IPS-15b (cell line): ENCODE measurements around the gene TMEM184B.
A peak's percentile ranks its signal among the peaks of the same experiment; 100 is the strongest.

Experiments
- H3K27me3 ChIP-seq: one replicate; pipeline ENCODE4 v1.6.1; 2013; ENCODE audit warnings: low read length; ENCODE audit not compliant: control insufficient read depth, insufficient read depth
- H3K36me3 ChIP-seq: one replicate; pipeline ENCODE4 v1.6.1; 2013; ENCODE audit warnings: low read length; ENCODE audit not compliant: control insufficient read depth, insufficient read depth
- H3K4me1 ChIP-seq: one replicate; pipeline ENCODE4 v1.6.1; 2013; ENCODE audit warnings: mild to moderate bottlenecking, low read length; ENCODE audit not compliant: control insufficient read depth, insufficient read depth
- H3K4me3 ChIP-seq: one replicate; pipeline ENCODE4 v1.5.1; 2013; ENCODE audit warnings: low read depth, low read length
- H3K9ac ChIP-seq: one replicate; pipeline ENCODE4 v1.6.1; 2013; ENCODE audit warnings: low read depth, mild to moderate bottlenecking, low read length
- H3K9me3 ChIP-seq: one replicate; pipeline ENCODE4 v1.6.1; 2013; ENCODE audit warnings: mild to moderate bottlenecking, low read length; ENCODE audit not compliant: control insufficient read depth, insufficient read depth

Gene TMEM184B

GRCh38 chr22:38250643-38251340, 22.0 kb downstream of the TMEM184B start:
- Histone ChIP-seq H3K36me3 (peaks cover 22% of the 10 kb centered on the region), H3K9me3 (no peaks in the 10 kb centered on the region), H3K4me3 (no peak overlapping the region), H3K4me1 (no peaks in the 10 kb centered on the region), H3K27me3 (no peaks in the 10 kb centered on the region), H3K9ac (no peak overlapping the region)

DNA sequence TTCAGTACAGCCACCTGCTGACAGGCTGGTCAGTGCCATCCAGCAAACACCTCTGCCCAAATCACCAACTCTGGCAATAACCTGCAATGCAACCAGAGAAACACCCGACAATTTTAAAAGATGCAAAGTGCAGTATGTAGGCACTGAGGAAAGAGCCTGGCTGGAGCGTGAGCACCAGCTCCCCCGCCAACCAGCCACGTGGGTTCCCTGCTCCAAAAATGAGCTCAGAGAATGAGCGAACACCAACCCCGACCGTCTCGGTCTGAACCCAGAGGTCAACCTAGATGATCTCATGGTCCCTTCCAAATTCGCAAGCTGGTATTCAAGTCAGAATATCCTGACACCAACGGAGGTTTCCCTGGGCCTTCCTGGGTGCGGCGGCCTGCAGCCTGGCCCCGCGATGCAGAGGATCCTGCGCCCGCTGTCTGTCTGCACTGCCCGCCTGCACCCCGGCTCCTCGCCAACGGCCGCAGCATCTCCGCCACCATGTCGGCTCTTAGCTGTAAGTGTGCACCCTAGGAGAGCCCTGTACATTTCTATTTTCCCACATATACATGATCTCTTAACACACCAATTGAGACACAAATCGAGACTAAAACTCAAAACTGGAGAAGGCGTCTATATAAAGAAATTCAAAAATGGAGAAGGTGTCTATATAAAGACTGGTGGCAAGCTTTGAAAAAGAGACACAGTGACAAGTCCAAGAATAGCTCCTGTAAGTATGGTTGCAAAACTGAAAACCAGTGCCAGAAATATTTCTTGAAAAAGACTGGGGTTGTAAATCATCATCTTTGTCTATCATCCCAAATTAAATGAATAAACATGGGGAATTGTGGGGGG, 22.8 kb downstream of the TMEM184B start:
- Histone ChIP-seq H3K9ac (no peak overlapping the region), H3K9me3 (no peaks in the 10 kb centered on the region), H3K4me3 (no peak overlapping the region), H3K36me3 (peaks cover 24% of the 10 kb centered on the region), H3K27me3 (no peaks in the 10 kb centered on the region), H3K4me1 (no peaks in the 10 kb centered on the region)

DNA sequence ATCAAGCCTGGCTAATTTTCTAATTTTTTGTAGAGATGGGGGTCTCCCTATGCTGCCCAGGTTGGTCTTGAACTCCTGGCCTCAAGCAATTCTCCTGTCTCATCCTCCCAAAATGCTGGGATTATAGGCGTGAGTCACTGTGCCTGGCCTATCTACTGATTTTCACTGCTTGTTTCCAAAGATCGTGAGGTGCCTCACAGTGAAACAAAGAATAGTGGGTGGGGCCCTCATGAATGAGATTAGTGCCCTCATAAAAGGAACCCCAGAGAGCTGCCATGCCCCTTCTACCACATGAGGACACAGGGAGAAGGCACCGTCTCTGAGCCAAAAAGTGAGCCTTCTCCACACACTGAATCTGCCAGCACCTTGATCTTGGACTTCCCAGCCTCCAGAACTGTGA, 23.5 kb downstream of the TMEM184B start:
- Histone ChIP-seq H3K4me1 (no peaks in the 10 kb centered on the region), H3K4me3 (no peak overlapping the region), H3K9ac (no peak overlapping the region), H3K27me3 (no peaks in the 10 kb centered on the region), H3K36me3 (peaks cover 29% of the 10 kb centered on the region), H3K9me3 (no peaks in the 10 kb centered on the region)

DNA sequence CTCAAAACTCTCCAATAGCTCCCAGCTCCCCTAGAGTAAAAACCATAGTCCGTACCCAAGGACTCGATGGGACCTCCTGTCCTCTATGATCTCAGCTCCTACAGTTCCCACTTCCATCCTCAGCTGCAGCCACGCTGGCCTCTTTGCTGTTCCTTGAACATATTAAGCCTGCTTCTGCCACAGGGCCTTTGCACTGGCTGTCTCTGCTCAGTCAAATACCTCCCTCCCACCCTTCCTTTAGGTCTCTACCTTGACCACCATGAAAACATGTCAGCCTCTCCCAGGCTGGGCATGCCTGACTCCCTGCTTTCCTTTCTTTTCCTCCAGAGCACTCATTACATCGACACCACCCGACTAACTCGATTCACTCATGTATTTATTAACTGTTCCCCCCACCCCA, 24.5 kb downstream of the TMEM184B start:
- Histone ChIP-seq H3K27me3 (no peaks in the 10 kb centered on the region), H3K4me1 (no peaks in the 10 kb centered on the region)

GRCh38 chr22:38247713-38248112, 25.1 kb downstream of the TMEM184B start:
- Histone ChIP-seq H3K27me3 (no peaks in the 10 kb centered on the region), H3K9ac (no peak overlapping the region), H3K4me3 (no peak overlapping the region), H3K9me3 (no peaks in the 10 kb centered on the region), H3K36me3 (peaks cover 34% of the 10 kb centered on the region), H3K4me1 (no peaks in the 10 kb centered on the region)

More for the DNA sequence above, 24.5 kb downstream of the TMEM184B start:
- Histone ChIP-seq H3K9ac (no peak overlapping the region), H3K4me3 (no peak overlapping the region), H3K36me3 (peaks cover 34% of the 10 kb centered on the region), H3K9me3 (no peaks in the 10 kb centered on the region)

- Histone ChIP-seq H3K4me1 (no peaks in the 10 kb centered on the region), H3K9me3 (no peaks in the 10 kb centered on the region), H3K36me3 (peaks cover 34% of the 10 kb centered on the region), H3K4me3 (no peak overlapping the region), H3K27me3 (no peaks in the 10 kb centered on the region), H3K9ac (no peak overlapping the region)
Observed at GRCh38 chr22:38246692-38247091, 26.1 kb downstream of the TMEM184B start.

DNA sequence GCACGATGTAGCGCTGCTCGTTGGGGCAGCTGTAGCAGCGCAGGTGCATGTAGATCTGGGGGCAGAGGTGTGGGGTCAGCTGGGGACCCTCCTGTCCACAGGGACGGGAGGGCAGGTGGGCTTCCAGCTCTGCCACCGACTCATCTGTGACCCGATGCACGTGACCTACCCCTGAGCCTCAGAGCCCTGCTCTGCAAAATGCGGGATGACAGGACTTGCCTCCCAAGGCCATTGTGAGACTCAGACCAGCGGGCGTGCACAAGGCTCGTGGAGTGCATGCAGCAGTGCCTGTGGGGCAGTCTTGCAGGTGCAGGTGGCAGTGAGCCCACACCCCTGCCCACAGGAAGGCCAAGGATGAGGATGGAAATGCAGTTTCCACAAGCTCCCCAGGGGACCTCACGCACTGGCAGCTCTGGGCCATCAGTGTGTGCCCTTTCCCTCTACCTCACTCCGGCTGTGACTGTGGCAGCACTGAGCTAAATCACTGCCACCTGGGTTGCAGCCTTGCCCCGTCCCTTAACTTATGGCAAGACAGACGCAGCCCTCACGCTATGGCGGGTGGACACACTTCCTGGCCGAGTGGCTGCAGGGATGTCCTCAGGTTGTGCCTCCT, 26.7 kb downstream of the TMEM184B start:
- peaks cover 34% of the 10 kb centered on the region for H3K36me3 ChIP-seq
- no peaks in the 10 kb centered on the region for H3K4me1 ChIP-seq
- no peak overlapping the region for H3K9ac ChIP-seq
- H3K4me3 ChIP-seq: no peak overlapping the region
- no peaks in the 10 kb centered on the region for H3K9me3 ChIP-seq
- no peaks in the 10 kb centered on the region for H3K27me3 ChIP-seq

DNA sequence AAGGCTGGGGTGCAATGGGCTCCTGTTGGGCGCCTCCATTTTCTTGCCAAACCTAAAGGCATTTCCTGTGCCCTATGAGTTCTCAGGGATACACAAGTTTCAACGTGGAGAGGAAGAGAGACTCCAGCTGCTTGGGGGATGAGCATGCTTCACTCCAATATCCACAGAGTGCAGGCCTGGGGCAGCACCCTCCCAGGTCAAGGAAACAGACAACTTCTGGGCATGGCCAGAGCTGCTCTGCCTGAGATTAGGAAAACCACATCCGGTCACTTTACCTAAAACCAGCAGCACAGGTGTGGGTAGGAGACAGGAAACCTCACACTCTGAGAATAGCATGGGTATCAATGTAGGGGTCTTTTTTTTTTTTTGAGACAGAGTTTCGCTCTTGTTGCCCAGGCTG, 28.7 kb downstream of the TMEM184B start:
- no peak overlapping the region for H3K9ac ChIP-seq
- H3K36me3 ChIP-seq: peaks cover 38% of the 10 kb centered on the region
- H3K27me3 ChIP-seq: no peaks in the 10 kb centered on the region
- no peak overlapping the region for H3K4me3 ChIP-seq
- H3K9me3 ChIP-seq: no peaks in the 10 kb centered on the region
- H3K4me1 ChIP-seq: no peaks in the 10 kb centered on the region

DNA sequence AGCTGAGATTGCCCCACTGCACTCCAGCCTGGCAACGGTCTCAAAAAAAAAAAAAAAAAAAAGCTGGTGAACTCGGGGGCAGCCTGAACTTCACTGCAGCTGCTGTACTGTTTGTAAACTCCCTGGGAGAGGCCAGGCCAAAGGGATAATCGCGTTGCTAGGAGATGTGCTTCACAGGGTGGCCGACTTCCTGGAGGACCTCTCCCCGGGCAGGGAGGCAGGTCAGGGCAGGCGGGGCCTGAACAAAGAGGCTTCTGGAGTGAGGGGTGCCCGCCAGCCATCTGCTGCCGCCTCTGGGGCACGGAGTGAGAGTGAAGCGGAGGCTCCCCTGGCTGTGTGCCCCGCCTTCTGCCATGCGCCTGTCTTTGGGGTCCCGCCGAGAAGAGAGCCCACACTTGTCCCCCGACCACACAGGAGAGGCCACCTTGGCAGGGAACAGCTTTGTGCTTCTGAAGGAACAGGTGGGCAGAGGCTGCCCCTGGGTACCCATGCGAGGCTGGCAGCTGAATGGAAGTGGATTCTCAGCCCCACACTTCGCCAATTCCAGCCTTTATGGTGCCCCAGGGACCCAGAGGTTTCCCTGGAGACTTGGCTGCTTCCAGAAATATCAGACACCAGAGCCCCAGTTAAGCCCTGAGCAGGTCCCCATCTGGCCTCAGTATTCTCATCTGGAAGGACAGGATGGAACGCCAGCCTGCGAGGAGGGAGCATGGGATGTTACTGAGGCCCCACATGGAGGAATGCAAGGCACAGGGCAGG, 29.6 kb downstream of the TMEM184B start:
- no peak overlapping the region for H3K9ac ChIP-seq
- no peaks in the 10 kb centered on the region for H3K27me3 ChIP-seq
- H3K9me3 ChIP-seq: no peaks in the 10 kb centered on the region
- no peaks in the 10 kb centered on the region for H3K4me1 ChIP-seq
- H3K36me3 ChIP-seq: peaks cover 38% of the 10 kb centered on the region
- H3K4me3 ChIP-seq: no peak overlapping the region

DNA sequence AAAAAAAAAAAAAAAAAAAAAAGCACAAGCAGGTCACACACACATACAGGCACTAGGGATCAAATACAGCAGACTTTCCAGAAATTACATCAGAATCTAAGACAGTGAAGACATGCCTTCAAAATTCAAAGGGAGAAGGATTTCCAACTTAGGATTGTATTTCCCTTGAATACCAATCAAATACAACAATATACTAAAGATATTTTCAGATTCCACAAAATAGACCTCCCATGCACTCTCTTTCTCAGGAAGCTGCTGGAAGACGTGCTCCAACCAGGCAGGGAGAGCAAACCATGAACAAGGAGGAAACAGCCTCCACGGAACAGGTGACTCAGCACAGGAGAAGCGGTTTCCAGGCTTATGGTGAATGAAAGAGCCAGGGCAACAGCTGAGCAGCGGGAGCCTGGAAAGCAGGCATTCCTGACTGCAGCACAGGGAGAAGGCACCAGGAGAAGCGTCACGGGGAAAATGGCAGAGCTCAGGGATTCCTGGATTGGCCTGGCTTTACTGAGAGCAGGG, 32.0 kb downstream of the TMEM184B start:
- peaks cover 21% of the 10 kb centered on the region for H3K36me3 ChIP-seq
- H3K4me3 ChIP-seq: no peak overlapping the region
- H3K27me3 ChIP-seq: no peaks in the 10 kb centered on the region
- H3K9ac ChIP-seq: peak overlapping the region; percentile 14
- H3K9me3 ChIP-seq: no peaks in the 10 kb centered on the region
- H3K4me1 ChIP-seq: no peaks in the 10 kb centered on the region

DNA sequence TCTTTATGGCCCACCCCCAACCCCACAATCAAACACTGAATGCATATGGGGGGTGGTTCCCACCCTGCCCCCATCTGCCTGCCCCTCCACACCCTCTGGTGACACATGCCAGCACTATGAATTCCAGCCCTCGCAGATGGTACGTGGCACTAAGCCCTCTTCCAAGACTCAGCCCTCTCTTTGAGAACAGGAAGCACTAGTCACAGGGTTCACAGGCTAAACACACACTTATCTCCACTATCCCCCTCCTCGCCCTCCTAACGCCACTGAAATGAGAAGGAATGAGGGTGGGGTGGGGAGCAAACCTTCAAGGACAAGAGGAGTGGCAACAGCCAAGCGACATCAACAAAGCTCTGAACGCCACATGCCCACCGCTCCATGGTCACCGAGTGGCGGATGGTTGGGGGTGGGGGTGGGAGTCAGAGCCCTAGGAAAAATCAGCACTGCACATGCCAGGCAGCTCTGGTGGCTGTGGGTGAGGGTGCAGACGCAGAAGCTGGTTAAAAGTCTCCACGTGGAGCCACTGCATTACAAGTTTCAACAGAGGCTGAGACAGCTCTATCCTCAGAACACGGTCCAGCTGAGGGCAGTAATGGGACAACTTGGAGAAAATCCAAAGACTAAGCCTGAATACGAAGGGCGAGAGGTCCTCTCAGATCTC, 33.6 kb downstream of the TMEM184B start:
- no peaks in the 10 kb centered on the region for H3K27me3 ChIP-seq
- no peaks in the 10 kb centered on the region for H3K4me1 ChIP-seq
- peaks cover 20% of the 10 kb centered on the region for H3K36me3 ChIP-seq
- no peak overlapping the region for H3K4me3 ChIP-seq
- no peak overlapping the region for H3K9ac ChIP-seq
- no peaks in the 10 kb centered on the region for H3K9me3 ChIP-seq
